Measurements from ENCODE around the gene UBE3B.

The UBE3B gene

GRCh38 chr12:109531411-109531810 is 54.0 kb downstream of the UBE3B start:
- Histone ChIP-seq H3K4me3 (ENCODE audit: low read length) (no peak overlapping the region), H3K27me3 (ENCODE audit: control insufficient read depth, low read length) (no peaks in the 10 kb centered on the region), H3K9me2 (replicated peaks; ENCODE audit: control insufficient read depth, low read length) (no peaks in the 10 kb centered on the region), H3K36me3 (ENCODE audit: control insufficient read depth, low read length) (no peaks in the 10 kb centered on the region), H3K27ac (ENCODE audit: low read depth, low read length) (no peak overlapping the region), H4K20me1 (ENCODE audit: control insufficient read depth, insufficient read depth, low read depth, low read length) (no peaks in the 10 kb centered on the region), H3K4me2 (ENCODE audit: low read length) (no peak overlapping the region), H3K79me2 (ENCODE audit: control insufficient read depth, low read length) (no peaks in the 10 kb centered on the region), H3F3A (ENCODE audit: control insufficient read depth, insufficient read depth) (no peaks in the 10 kb centered on the region), H3K9me3 (ENCODE audit: control insufficient read depth, insufficient read depth, low read length) (no peaks in the 10 kb centered on the region), H3K4me1 (ENCODE audit: control insufficient read depth, low read length) (no peaks in the 10 kb centered on the region)
- TF ChIP-seq EZH2phosphoT487 (IDR thresholded peaks at IDR 0.05; ENCODE audit: borderline replicate concordance, low read length) = no peak
- no peak for TF ChIP-seq CTCF (IDR thresholded peaks at IDR 0.05; ENCODE audit: low read depth, low read length, poor library complexity, severe bottlenecking)

GRCh38 chr12:109532721-109533486 is 55.5 kb downstream of the UBE3B start:
- TF ChIP-seq EZH2phosphoT487 (IDR thresholded peaks at IDR 0.05; ENCODE audit: borderline replicate concordance, low read length) = no peak
- no peak for TF ChIP-seq CTCF (IDR thresholded peaks at IDR 0.05; ENCODE audit: low read depth, low read length, poor library complexity, severe bottlenecking)
- no peak overlapping the region for H3K27ac ChIP-seq (ENCODE audit: low read depth, low read length)
- no peak overlapping the region for H3K4me3 ChIP-seq (ENCODE audit: low read length)
- H3K36me3 ChIP-seq (ENCODE audit: control insufficient read depth, low read length) = no peaks in the 10 kb centered on the region
- H3F3A ChIP-seq (ENCODE audit: control insufficient read depth, insufficient read depth) = no peaks in the 10 kb centered on the region
- H3K9me3 ChIP-seq (ENCODE audit: control insufficient read depth, insufficient read depth, low read length) = no peaks in the 10 kb centered on the region
- no peaks in the 10 kb centered on the region for H3K4me1 ChIP-seq (ENCODE audit: control insufficient read depth, low read length)
- no peaks in the 10 kb centered on the region for H3K9me2 ChIP-seq (replicated peaks; ENCODE audit: control insufficient read depth, low read length)
- no peaks in the 10 kb centered on the region for H3K79me2 ChIP-seq (ENCODE audit: control insufficient read depth, low read length)
- H3K4me2 ChIP-seq (ENCODE audit: low read length) = no peak overlapping the region
- H3K27me3 ChIP-seq (ENCODE audit: control insufficient read depth, low read length) = no peaks in the 10 kb centered on the region
- no peaks in the 10 kb centered on the region for H4K20me1 ChIP-seq (ENCODE audit: control insufficient read depth, insufficient read depth, low read depth, low read length)

GRCh38 chr12:109533487-109533740 is 56.0 kb downstream of the UBE3B start:
- no peak overlapping the region for H3K27ac ChIP-seq (ENCODE audit: low read depth, low read length)
- H3K4me3 ChIP-seq (ENCODE audit: low read length) = no peak overlapping the region
- H3K27me3 ChIP-seq (ENCODE audit: control insufficient read depth, low read length) = no peaks in the 10 kb centered on the region
- no peaks in the 10 kb centered on the region for H3K36me3 ChIP-seq (ENCODE audit: control insufficient read depth, low read length)
- no peaks in the 10 kb centered on the region for H4K20me1 ChIP-seq (ENCODE audit: control insufficient read depth, insufficient read depth, low read depth, low read length)
- H3F3A ChIP-seq (ENCODE audit: control insufficient read depth, insufficient read depth) = no peaks in the 10 kb centered on the region
- H3K4me1 ChIP-seq (ENCODE audit: control insufficient read depth, low read length) = no peaks in the 10 kb centered on the region
- TF ChIP-seq CTCF (IDR thresholded peaks at IDR 0.05; ENCODE audit: low read depth, low read length, poor library complexity, severe bottlenecking) (no peak), EZH2phosphoT487 (IDR thresholded peaks at IDR 0.05; ENCODE audit: borderline replicate concordance, low read length) (no peak)
- no peaks in the 10 kb centered on the region for H3K9me2 ChIP-seq (replicated peaks; ENCODE audit: control insufficient read depth, low read length)
- no peak overlapping the region for H3K4me2 ChIP-seq (ENCODE audit: low read length)
- no peaks in the 10 kb centered on the region for H3K9me3 ChIP-seq (ENCODE audit: control insufficient read depth, insufficient read depth, low read length)
- no peaks in the 10 kb centered on the region for H3K79me2 ChIP-seq (ENCODE audit: control insufficient read depth, low read length)

All from DOHH2 (cell line).